ENCODE results near the gene FXYD6. TPM values are rescaled to one million over a fixed set of nuclear protein-coding genes. Genes with fewer than 3 reads are reported as not detected.

FXYD6 gene
- total and polyA plus RNA-seq, 2 of the 8 experiments (the other 6 are each of a cell fraction or from before 2014, with no cell fraction given), result 44.6 to 117 TPM

GRCh38 chr11:117900121-117900648 lies 23.7 kb upstream of the FXYD6 start:
- Histone ChIP-seq H3K56ac (replicated peaks; ENCODE audit: insufficient read length, low read depth, low read length) (no peak overlapping the region), H3K23me2 (ENCODE audit: low read depth, low read length) (no peaks in the 10 kb centered on the region), H2BK5ac (ENCODE audit: low read depth, low read length) (no peak overlapping the region), H2BK15ac (ENCODE audit: low read length) (no peak overlapping the region; the same call in 1 of the 2 replicates), H3K4me3 (ENCODE audit: extremely low read depth in 1 of 4, insufficient read depth in 2 of 4, low read depth in 3 of 4, low read length in 4 of 4) (no peak overlapping the region), H3K4ac (replicated peaks; ENCODE audit: insufficient read length, low read depth, low read length) (no peak overlapping the region), H4K5ac (ENCODE audit: insufficient read length, low read depth, low read length) (no peak overlapping the region), H3K4me1 (replicated peaks in 1 of 4; ENCODE audit: control insufficient read depth in 3 of 4, insufficient read depth in 4 of 4, low read length in 3 of 4) (no peaks in the 10 kb centered on the region; a peak in 1 of 7 replicates), H3K18ac (ENCODE audit: extremely low read depth, low read length) (no peak overlapping the region), H3K9me3 (ENCODE audit: insufficient read depth in 2 of 2, low read depth in 1 of 2, low read length in 1 of 2) (no peaks in the 10 kb centered on the region), H3K14ac (ENCODE audit: insufficient read length) (no peak overlapping the region), H3K4me2 (ENCODE audit: insufficient read depth in 1 of 2, low read depth in 2 of 2, low read length in 2 of 2) (no peak overlapping the region), H2BK20ac (ENCODE audit: low read length) (no peak overlapping the region), H4K8ac (ENCODE audit: extremely low read depth, insufficient read depth, low read length) (no peak overlapping the region), H4K20me1 (replicated peaks in 1 of 2; ENCODE audit: control insufficient read depth in 1 of 2, insufficient read depth in 2 of 2, low read length in 2 of 2) (no peaks in the 10 kb centered on the region), H2BK12ac (ENCODE audit: low read depth, low read length) (no peak overlapping the region), H3K36me3 (ENCODE audit: control insufficient read depth in 2 of 4, insufficient read depth in 4 of 4, low read length in 3 of 4) (no peaks in the 10 kb centered on the region), H2BK120ac (replicated peaks; ENCODE audit: low read depth, low read length) (no peak overlapping the region), H4K91ac (replicated peaks; ENCODE audit: insufficient read length, low read length) (no peak overlapping the region), H3K27me3 (replicated peaks in 1 of 4; ENCODE audit: control insufficient read depth in 3 of 4, extremely low read depth in 1 of 4, insufficient read depth in 3 of 4, low read length in 3 of 4) (peaks cover 0 to 2% (median 0%) of the 10 kb centered on the region in 4 experiments; a peak in 1 of 7 replicates), H3K27ac (ENCODE audit: low read depth, low read length) (no peak overlapping the region), H2AFZ (ENCODE audit: low read length) (no peak overlapping the region), H2AK5ac (ENCODE audit: low read depth, low read length) (no peak overlapping the region), H3K9ac (replicated peaks in 1 of 4; ENCODE audit: extremely low read depth in 1 of 4, low read depth in 3 of 4, low read length in 3 of 4) (no peak overlapping the region), H3K79me1 (ENCODE audit: low read depth, low read length) (no peaks in the 10 kb centered on the region), H3K23ac (ENCODE audit: insufficient read length) (no peak overlapping the region), H3K79me2 (ENCODE audit: control insufficient read depth in 1 of 2, insufficient read depth in 2 of 2, low read length in 2 of 2) (no peaks in the 10 kb centered on the region)
- ChIA-PET POLR2A (ENCODE audit: partially characterized antibody) (no interaction called here), CTCF (ENCODE audit: partially characterized antibody) (interaction anchor here (0.7 to 3.4 kb wide), 12 partner anchors 10 to 474 kb away, joined by 3 to 15 read pairs (median 4); partner anchors contain the start of gene FXYD2)
- WGBS, 2 experiments (ENCODE audit: extremely low coverage in 1 of 2, insufficient coverage in 1 of 2, insufficient read length in 1 of 2, insufficient replicate concordance in 2 of 2, low coverage in 1 of 2, low lambda C conversion rate in 2 of 2, missing lambda C conversion rate in 1 of 2), result 69% methylated on average over 4 of the region's 4 CpGs; no CpG with 5 or more reads in 1 of the 2 experiments
- no peak for FAIRE-seq
- DNase-seq (ENCODE audit: low read depth in 1 of 2, low spot score in 2 of 2), result no peak
- TF ChIP-seq CBX8 (IDR thresholded peaks at IDR 0.05; ENCODE audit: borderline replicate concordance, low read depth, low read length) (no peak), JUN (IDR thresholded peaks at IDR 0.05; ENCODE audit: low read depth, low read length) (no peak), CHD2 (IDR thresholded peaks at IDR 0.05; ENCODE audit: low read length) (no peak), BCL11A (IDR thresholded peaks at IDR 0.05; ENCODE audit: low read depth in 2 of 2, low read length in 2 of 2) (no peak), GTF2F1 (IDR thresholded peaks at IDR 0.05; ENCODE audit: borderline replicate concordance, low read depth, low read length) (no peak)
- TF ChIP-seq, protein P1, sequence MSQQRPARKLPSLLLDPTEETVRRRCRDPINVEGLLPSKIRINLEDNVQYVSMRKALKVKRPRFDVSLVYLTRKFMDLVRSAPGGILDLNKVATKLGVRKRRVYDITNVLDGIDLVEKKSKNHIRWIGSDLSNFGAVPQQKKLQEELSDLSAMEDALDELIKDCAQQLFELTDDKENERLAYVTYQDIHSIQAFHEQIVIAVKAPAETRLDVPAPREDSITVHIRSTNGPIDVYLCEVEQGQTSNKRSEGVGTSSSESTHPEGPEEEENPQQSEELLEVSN (IDR thresholded peaks at IDR 0.05), result no peak
